Mesendoderm (in vitro differentiated cells): ENCODE results near the gene FAM227A.

Experiments used
- DNase-seq: peaks from one replicate; pipeline ENCODE4 v3.0.0; 2013
- H2AK5ac ChIP-seq: 2 replicates; pipeline ENCODE4 v1.6.1; 2013; ENCODE audit warnings: low read length, inconsistent platforms
- H2BK120ac ChIP-seq: 2 replicates; pipeline ENCODE4 v1.6.1; 2013; ENCODE audit warnings: low read depth, mild to moderate bottlenecking, low read length, moderate library complexity, mixed read lengths
- H2BK15ac ChIP-seq: replicated peaks from 2 replicates; pipeline ENCODE4 v1.6.1; 2013; ENCODE audit warnings: low read depth, mild to moderate bottlenecking, moderate library complexity
- H2BK5ac ChIP-seq: 2 replicates; pipeline ENCODE4 v1.6.1; 2013; ENCODE audit warnings: low read length, inconsistent platforms
- H3K18ac ChIP-seq: 2 replicates; pipeline ENCODE4 v1.6.1; 2013; ENCODE audit warnings: mild to moderate bottlenecking, low read length, mixed read lengths
- H3K23ac ChIP-seq: one replicate; pipeline ENCODE4 v1.6.1; 2013; ENCODE audit warnings: low read length
- H3K27ac ChIP-seq: 2 replicates; pipeline ENCODE4 v1.5.1; 2013; ENCODE audit warnings: low read depth, mild to moderate bottlenecking, inconsistent platforms, low read length, moderate library complexity
- H3K27me3 ChIP-seq: 2 replicates; pipeline ENCODE4 v1.6.1; 2013; ENCODE audit warnings: low read length, control low read depth, mild to moderate bottlenecking, inconsistent platforms; ENCODE audit not compliant: insufficient read depth, poor library complexity
- H3K36me3 ChIP-seq: 2 replicates; pipeline ENCODE4 v1.6.1; 2013; ENCODE audit warnings: low read length, inconsistent platforms; ENCODE audit not compliant: control insufficient read depth, insufficient read depth
- H3K4ac ChIP-seq: one replicate; pipeline ENCODE4 v1.6.1; 2013; ENCODE audit warnings: low read depth, mild to moderate bottlenecking, low read length, moderate library complexity
- H3K4me1 ChIP-seq: 2 replicates; pipeline ENCODE4 v1.6.1; 2013; ENCODE audit warnings: low read depth, low read length, inconsistent platforms; ENCODE audit not compliant: control insufficient read depth
- H3K4me2 ChIP-seq: 2 replicates; pipeline ENCODE4 v1.6.1; 2013; ENCODE audit warnings: low read length
- H3K4me3 ChIP-seq: 2 replicates; pipeline ENCODE4 v1.5.1; 2013; ENCODE audit warnings: mild to moderate bottlenecking, low read length
- H3K56ac ChIP-seq: one replicate; pipeline ENCODE4 v1.6.1; 2013; ENCODE audit warnings: low read length
- H3K79me1 ChIP-seq: 2 replicates; pipeline ENCODE4 v1.6.1; 2013; ENCODE audit warnings: low read length, inconsistent platforms
- H3K79me2 ChIP-seq: 2 replicates; pipeline ENCODE4 v1.6.1; 2013; ENCODE audit warnings: mild to moderate bottlenecking, low read length; ENCODE audit not compliant: control insufficient read depth, insufficient read depth
- H3K9ac ChIP-seq: 2 replicates; pipeline ENCODE4 v1.6.1; 2013; ENCODE audit warnings: low read length, inconsistent platforms
- H4K5ac ChIP-seq: one replicate; pipeline ENCODE4 v1.6.1; 2013; ENCODE audit warnings: low read length
- H4K8ac ChIP-seq: one replicate; pipeline ENCODE4 v1.6.1; 2013; ENCODE audit warnings: low read depth, mild to moderate bottlenecking, control low read depth, low read length, moderate library complexity
- WGBS: extraction: QIAGEN DNeasy Blood & Tissue Kit; methylation state at CpG from one replicate; pipeline ENCODE4 v1.1.7; 2013; ENCODE audit warnings: low lambda C conversion rate, missing lambda C conversion rate; ENCODE audit not compliant: insufficient coverage; ENCODE audit errors: extremely low coverage; 5-methylcytosine and 5-hydroxymethylcytosine counted together

FAM227A gene

DNA sequence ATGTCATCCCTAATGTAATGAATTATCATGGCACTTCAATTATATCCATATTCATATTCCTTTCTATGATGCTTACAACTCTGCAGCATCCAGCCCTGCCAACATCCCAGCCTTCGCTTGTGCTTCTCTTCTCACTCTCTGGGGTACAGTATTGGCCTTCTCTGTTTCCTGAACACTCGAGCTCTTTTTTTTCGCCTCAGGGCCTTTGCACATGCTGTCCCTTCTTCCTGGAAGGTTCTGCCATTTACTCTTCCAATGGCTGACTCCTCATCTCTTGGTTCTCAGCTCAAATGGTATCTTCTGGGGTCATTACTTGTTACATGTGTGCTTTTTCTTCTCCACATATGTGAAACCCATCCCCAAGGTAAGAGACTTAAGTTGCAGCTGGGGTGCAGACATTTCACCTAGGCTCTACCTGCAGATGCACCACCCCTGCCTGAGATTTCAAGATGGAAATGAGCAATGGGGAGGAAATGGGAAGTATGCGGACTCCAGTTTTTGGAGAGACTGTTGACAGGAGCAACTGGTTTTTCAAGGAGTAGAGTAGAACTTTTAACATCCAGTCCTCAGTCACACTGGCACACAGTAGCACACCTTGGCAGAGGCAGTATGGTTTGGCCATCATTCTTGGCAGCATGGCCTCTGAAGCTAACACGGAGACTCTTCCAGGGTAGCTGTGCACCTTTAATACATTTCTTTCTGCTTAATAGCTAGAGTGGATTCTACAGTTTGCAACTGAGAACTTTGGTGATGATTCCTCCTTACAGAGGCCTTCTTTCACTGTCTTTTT, 43.8 kb downstream of the FAM227A start:
- Histone ChIP-seq H3K36me3 (no peaks in the 10 kb centered on the region), H3K9ac (no peak overlapping the region), H3K79me2 (no peaks in the 10 kb centered on the region), H3K79me1 (no peaks in the 10 kb centered on the region), H2BK120ac (no peak overlapping the region), H3K23ac (no peak overlapping the region), H3K56ac (no peak overlapping the region), H3K4me3 (no peak overlapping the region), H3K27ac (no peak overlapping the region), H4K8ac (no peak overlapping the region), H2AK5ac (no peak overlapping the region), H2BK5ac (no peak overlapping the region), H3K4me1 (no peaks in the 10 kb centered on the region), H4K5ac (no peak overlapping the region), H3K4ac (no peak overlapping the region), H3K18ac (no peak overlapping the region), H3K27me3 (no peaks in the 10 kb centered on the region), H2BK15ac (no peak overlapping the region), H3K4me2 (no peak overlapping the region)
- DNase-seq: no peak
- no CpG with 5 or more reads among the region's 5 CpGs for WGBS

DNA sequence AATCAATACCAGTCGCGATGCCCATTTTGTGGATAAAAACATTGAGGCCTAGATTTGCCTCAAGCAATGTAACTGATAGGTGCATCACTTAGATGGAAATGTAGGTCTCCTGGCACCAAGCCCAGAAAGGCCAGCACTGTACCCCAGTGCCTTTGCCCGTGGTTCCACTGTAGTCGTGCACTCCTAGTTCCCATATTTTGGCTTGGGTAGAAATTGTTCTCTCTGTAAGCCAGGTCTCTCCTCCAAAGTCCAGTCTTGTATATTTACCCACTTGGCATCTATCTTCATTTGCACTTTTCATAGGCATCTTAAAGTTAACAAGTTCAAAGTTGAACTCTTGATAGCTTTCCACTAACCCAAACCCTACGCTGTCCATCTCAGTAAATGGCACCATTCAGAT, 44.6 kb downstream of the FAM227A start:
- Histone ChIP-seq H2BK15ac (no peak overlapping the region), H3K4me3 (no peak overlapping the region), H3K4ac (no peak overlapping the region), H2BK5ac (no peak overlapping the region), H4K8ac (no peak overlapping the region), H3K27ac (no peak overlapping the region), H3K79me1 (no peaks in the 10 kb centered on the region), H3K18ac (no peak overlapping the region), H2BK120ac (no peak overlapping the region), H3K56ac (no peak overlapping the region), H3K4me2 (no peak overlapping the region), H3K9ac (no peak overlapping the region), H2AK5ac (no peak overlapping the region), H3K4me1 (no peaks in the 10 kb centered on the region), H4K5ac (no peak overlapping the region), H3K23ac (no peak overlapping the region), H3K79me2 (no peaks in the 10 kb centered on the region), H3K27me3 (no peaks in the 10 kb centered on the region), H3K36me3 (no peaks in the 10 kb centered on the region)
- no peak for DNase-seq
- WGBS: no CpG with 5 or more reads among the region's 5 CpGs

- Histone ChIP-seq H3K23ac (no peak overlapping the region), H3K4me2 (no peak overlapping the region), H3K9ac (no peak overlapping the region), H3K56ac (no peak overlapping the region), H2AK5ac (no peak overlapping the region), H3K27me3 (no peaks in the 10 kb centered on the region), H3K27ac (no peak overlapping the region), H3K36me3 (no peaks in the 10 kb centered on the region), H2BK120ac (no peak overlapping the region), H3K4me1 (no peaks in the 10 kb centered on the region), H4K8ac (no peak overlapping the region), H3K4me3 (no peak overlapping the region), H4K5ac (no peak overlapping the region), H3K18ac (no peak overlapping the region), H3K4ac (no peak overlapping the region), H3K79me2 (no peaks in the 10 kb centered on the region), H3K79me1 (no peaks in the 10 kb centered on the region), H2BK5ac (no peak overlapping the region), H2BK15ac (no peak overlapping the region)
- no CpG with 5 or more reads among the region's 5 CpGs for WGBS
- no peak for DNase-seq
Observed at GRCh38 chr22:38610234-38610633, 46.0 kb downstream of the FAM227A start.

- Histone ChIP-seq H3K36me3 (no peaks in the 10 kb centered on the region), H4K5ac (no peak overlapping the region), H2AK5ac (no peak overlapping the region), H3K27ac (no peak overlapping the region), H3K18ac (no peak overlapping the region), H3K9ac (no peak overlapping the region), H3K27me3 (no peaks in the 10 kb centered on the region), H3K23ac (no peak overlapping the region), H4K8ac (no peak overlapping the region), H2BK120ac (no peak overlapping the region), H3K79me2 (no peaks in the 10 kb centered on the region), H3K79me1 (no peaks in the 10 kb centered on the region), H2BK15ac (no peak overlapping the region), H3K56ac (no peak overlapping the region), H3K4me1 (no peaks in the 10 kb centered on the region), H3K4me3 (no peak overlapping the region), H3K4me2 (no peak overlapping the region), H2BK5ac (no peak overlapping the region), H3K4ac (no peak overlapping the region)
- DNase-seq: no peak
- WGBS: no CpG with 5 or more reads among the region's 13 CpGs
Observed at GRCh38 chr22:38608992-38609750, 47.0 kb downstream of the FAM227A start.

GRCh38 chr22:38607680-38608079, 48.5 kb downstream of the FAM227A start:
- Histone ChIP-seq H3K4ac (no peak overlapping the region), H3K18ac (no peak overlapping the region), H3K4me3 (no peak overlapping the region), H2BK5ac (no peak overlapping the region), H2BK120ac (no peak overlapping the region), H4K5ac (no peak overlapping the region), H4K8ac (no peak overlapping the region), H2BK15ac (no peak overlapping the region), H3K79me1 (no peaks in the 10 kb centered on the region), H3K4me2 (no peak overlapping the region), H3K56ac (no peak overlapping the region), H3K27me3 (no peaks in the 10 kb centered on the region), H3K4me1 (no peaks in the 10 kb centered on the region), H3K36me3 (no peaks in the 10 kb centered on the region), H3K23ac (no peak overlapping the region), H2AK5ac (no peak overlapping the region), H3K27ac (no peak overlapping the region), H3K79me2 (no peaks in the 10 kb centered on the region), H3K9ac (no peak overlapping the region)
- DNase-seq: no peak
- WGBS: no CpG with 5 or more reads among the region's 3 CpGs
